K562 (cell line): ENCODE data around the gene COL1A1. TPM values are rescaled to one million over a fixed set of nuclear protein-coding genes. Genes with fewer than 3 reads are reported as not detected.
A peak's percentile ranks its signal among the peaks of the same experiment; 100 is the strongest.

Source experiments
- CBFA2T2 ChIP-seq: fragments of 450-650 bp; conservative IDR thresholded peaks from 2 replicates; pipeline ENCODE4 v1.6.1; 2017; ENCODE audit warnings: mild to moderate bottlenecking
- DPF2 ChIP-seq: fragments of 450-650 bp; IDR thresholded peaks from 2 replicates; pipeline ENCODE4 v1.6.1; 2016
- GTF3C2 ChIP-seq: IDR thresholded peaks from 3 replicates; pipeline ENCODE4 v1.6.1; 2011; ENCODE audit warnings: borderline replicate concordance, mild to moderate bottlenecking, moderate library complexity; ENCODE audit not compliant: insufficient read length; ENCODE audit errors: extremely low read depth
- KDM2B ChIP-seq: fragments of 250-450 bp; sonication (Bioruptor Pico); IDR thresholded peaks from 2 replicates; pipeline ENCODE4 v1.8.0; 2021; ENCODE audit warnings: mild to moderate bottlenecking, moderate library complexity
- NR3C1 ChIP-seq: sonication (generic); formaldehyde crosslinking; IDR thresholded peaks from 2 replicates; pipeline ENCODE4 v1.8.1; 2022; ENCODE audit warnings: missing genetic modification reagents
- PHB ChIP-seq: fragments of 250-450 bp; sonication (Bioruptor Pico); IDR thresholded peaks from 2 replicates; pipeline ENCODE4 v1.5.0; 2021
- POU5F1 ChIP-seq: fragments of 150-350 bp; IDR thresholded peaks from 2 replicates; pipeline ENCODE4 v1.6.1; 2014; ENCODE audit warnings: borderline replicate concordance, low read length, low read depth, mild to moderate bottlenecking; ENCODE audit not compliant: partially characterized antibody
- SETDB1 ChIP-seq: IDR thresholded peaks from one replicate; pipeline ENCODE4 v1.6.1; 2012; ENCODE audit warnings: low read length, control low read depth, inconsistent platforms
- ZBTB8A ChIP-seq: fragments of 450-650 bp; IDR thresholded peaks from 2 replicates; pipeline ENCODE4 v1.6.1; 2018; ENCODE audit warnings: mild to moderate bottlenecking, moderate library complexity; ENCODE audit not compliant: partially characterized antibody
- ZNF140 ChIP-seq: fragments of 250-450 bp; sonication (Bioruptor Pico); IDR thresholded peaks from 2 replicates; pipeline ENCODE4 v1.8.0; 2021; ENCODE audit warnings: moderate library complexity, mild to moderate bottlenecking, inconsistent platforms
- ZNF197 ChIP-seq: fragments of 200-800 bp; sonication (Bioruptor generic); IDR thresholded peaks from 2 replicates; pipeline ENCODE4 v1.6.1; 2016; ENCODE audit warnings: low read depth, missing genetic modification characterization, missing compliant biosample characterization
- ZNF277 ChIP-seq: fragments of 250-450 bp; sonication (Bioruptor Pico); IDR thresholded peaks from 2 replicates; pipeline ENCODE4 v1.8.0; 2022; ENCODE audit warnings: inconsistent platforms, mild to moderate bottlenecking, moderate library complexity, borderline replicate concordance
- ZNF551 ChIP-seq: fragments of 250-450 bp; sonication (Bioruptor Pico); IDR thresholded peaks from 2 replicates; pipeline ENCODE4 v1.5.0; 2021; ENCODE audit warnings: mild to moderate bottlenecking, moderate library complexity
- polyA plus RNA-seq, 8 experiments: library from polyadenylated mRNA; depleted of rRNA in 4 of 8; stranded (reverse) in 5 of 8; unstranded in 3 of 8; fragments of >200 nt; fragmentation: Nextera tagmentation in 2 of 8; fragmentation: Illumina TruSeq in 1 of 8; extraction: Ambion mirVana in 2 of 8; extraction: Trizol in 1 of 8; gene quantifications; 2 replicates each; pipeline versions ENCODE4 v1.2.1 to v1.2.3, GENCODE V29; 2011 to 2014; ENCODE audit warnings: inconsistent platforms in 1 of 8, missing spikeins in 1 of 8
- total RNA-seq, 7 experiments: library from RNA; depleted of rRNA in 6 of 7; stranded (reverse); fragments of >200 nt in 6 of 7; fragmentation: Illumina TruSeq in 2 of 7; extraction: Trizol in 2 of 7; gene quantifications; 2 replicates each; pipeline versions ENCODE4 v1.2.1 to v1.2.3, GENCODE V29; 2011 to 2021; ENCODE audit warnings: low replicate concordance in 1 of 7

The COL1A1 gene
- total and polyA plus RNA-seq, 9 of the 15 experiments (the other 6 are each of a cell fraction or from before 2014, with no cell fraction given), result 0.04 to 3.4 (median 0.18) TPM

GRCh38 chr17:50153650-50154575 lies 47.5 kb downstream of the COL1A1 start (continued):
- TF ChIP-seq GTF3C2 (no peak), PHB (CRISPR knock-in tag) (no peak), ZBTB8A (no peak), CBFA2T2 (peak; percentile 80), ZNF277 (CRISPR knock-in tag) (no peak), POU5F1 (no peak), SETDB1 (no peak), ZNF140 (CRISPR knock-in tag) (no peak), DPF2 (peak; percentile 85; the same call in 1 of the 2 replicates), ZNF197 (CRISPR knock-in tag) (no peak), KDM2B (no peak), NR3C1 (CRISPR knock-in tag) (no peak), ZNF551 (CRISPR knock-in tag) (no peak)
